Adipocyte (in vitro differentiated cells): ENCODE measurements around the gene PAPPA.

Source experiments
- DNase-seq: peaks from one replicate; pipeline ENCODE4 v3.0.0-alpha.2; 2015; ENCODE audit warnings: low read depth
- H3K27me3 ChIP-seq: replicated peaks from 2 replicates; pipeline ENCODE4 v1.7.0; 2013; ENCODE audit warnings: mild to moderate bottlenecking, low read length, moderate library complexity; ENCODE audit not compliant: control insufficient read depth, insufficient read depth
- H3K36me3 ChIP-seq: 2 replicates; pipeline ENCODE4 v1.7.0; 2013; ENCODE audit warnings: low read length, mild to moderate bottlenecking, moderate library complexity; ENCODE audit not compliant: control insufficient read depth, insufficient read depth, severe bottlenecking
- H3K4me1 ChIP-seq: 2 replicates; pipeline ENCODE4 v1.7.0; 2013; ENCODE audit warnings: mild to moderate bottlenecking, low read length, moderate library complexity; ENCODE audit not compliant: control insufficient read depth, insufficient read depth
- H3K4me3 ChIP-seq: 2 replicates; pipeline ENCODE4 v1.7.0; 2013; ENCODE audit warnings: mild to moderate bottlenecking, low read length, moderate library complexity
- H3K9ac ChIP-seq: 2 replicates; pipeline ENCODE4 v1.7.0; 2013; ENCODE audit warnings: mild to moderate bottlenecking, low read length, moderate library complexity
- H3K9me3 ChIP-seq: 2 replicates; pipeline ENCODE4 v1.7.0; 2013; ENCODE audit warnings: mild to moderate bottlenecking, low read length, moderate library complexity; ENCODE audit not compliant: control insufficient read depth

Gene PAPPA

GRCh38 chr9:116284518-116284917 lies 130.9 kb downstream of the PAPPA start:
- H3K4me3 ChIP-seq, result no peak overlapping the region
- H3K9ac ChIP-seq, result no peak overlapping the region
- DNase-seq, result no peak
- H3K27me3 ChIP-seq, result no peaks in the 10 kb centered on the region
- peaks cover 3% of the 10 kb centered on the region for H3K4me1 ChIP-seq
- H3K9me3 ChIP-seq, result no peaks in the 10 kb centered on the region
- H3K36me3 ChIP-seq, result peaks cover 15% of the 10 kb centered on the region

DNA sequence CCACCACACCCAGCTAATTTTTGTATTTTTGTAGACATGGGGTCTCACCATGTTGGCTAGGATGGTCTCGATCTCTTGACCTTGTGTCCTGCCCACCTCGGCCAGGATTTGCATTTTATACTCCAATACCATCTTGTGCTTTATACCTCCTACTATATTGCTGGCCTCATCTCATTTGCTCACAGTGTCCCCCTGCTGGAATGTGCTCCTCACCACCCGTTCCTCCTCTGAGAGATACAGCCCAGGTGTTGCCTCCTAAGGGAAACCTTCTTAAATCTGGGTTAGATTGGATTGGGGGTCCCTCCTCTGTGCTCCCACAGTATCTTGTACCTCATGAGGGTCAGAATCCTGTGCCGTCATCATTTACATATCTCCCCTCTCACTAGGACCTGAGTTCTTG lies 131.7 kb downstream of the PAPPA start:
- DNase-seq, result no peak
- H3K9me3 ChIP-seq, result no peaks in the 10 kb centered on the region
- H3K27me3 ChIP-seq, result no peaks in the 10 kb centered on the region
- peaks cover 10% of the 10 kb centered on the region for H3K36me3 ChIP-seq
- no peak overlapping the region for H3K9ac ChIP-seq
- H3K4me3 ChIP-seq, result no peak overlapping the region
- peaks cover 3% of the 10 kb centered on the region for H3K4me1 ChIP-seq

- Histone ChIP-seq H3K9me3 (no peaks in the 10 kb centered on the region), H3K27me3 (no peaks in the 10 kb centered on the region), H3K36me3 (peaks cover 12% of the 10 kb centered on the region), H3K4me1 (peaks cover 3% of the 10 kb centered on the region), H3K4me3 (no peak overlapping the region), H3K9ac (no peak overlapping the region)
- no peak for DNase-seq
These were observed 132.7 kb downstream of the PAPPA start for GRCh38 chr9:116286297-116286696.

GRCh38 chr9:116287721-116288120 lies 134.1 kb downstream of the PAPPA start:
- no peaks in the 10 kb centered on the region for H3K27me3 ChIP-seq
- H3K36me3 ChIP-seq, result peaks cover 3% of the 10 kb centered on the region
- H3K4me1 ChIP-seq, result peaks cover 3% of the 10 kb centered on the region

DNA sequence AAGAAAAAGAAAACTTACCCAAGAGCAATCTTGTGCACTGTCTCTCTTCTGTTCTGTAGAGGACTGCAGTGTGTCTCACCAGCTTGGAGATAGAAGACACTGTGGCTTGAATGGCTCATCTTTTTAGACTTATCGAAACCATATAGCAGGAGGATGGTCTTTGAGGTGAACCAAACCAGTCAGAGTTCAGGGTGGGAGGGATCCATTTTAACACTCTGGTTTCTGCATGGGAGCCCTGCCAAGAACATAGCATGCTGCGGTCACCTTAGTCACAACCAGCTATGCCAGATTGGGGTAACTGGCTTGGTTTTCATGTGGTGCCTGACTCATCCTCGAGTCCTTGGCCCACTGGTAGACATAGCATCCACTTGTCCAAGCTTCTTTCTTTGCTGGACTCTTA lies 135.1 kb downstream of the PAPPA start:
- H3K27me3 ChIP-seq, result no peaks in the 10 kb centered on the region
- H3K4me1 ChIP-seq, result peaks cover 3% of the 10 kb centered on the region
- H3K9ac ChIP-seq, result no peak overlapping the region
- no peaks in the 10 kb centered on the region for H3K9me3 ChIP-seq
- DNase-seq, result peak; percentile 87
- peak overlapping the region; percentile 12 for H3K4me3 ChIP-seq
- peaks cover 3% of the 10 kb centered on the region for H3K36me3 ChIP-seq

More at GRCh38 chr9:116287721-116288120, 134.1 kb downstream of the PAPPA start:
- Histone ChIP-seq H3K9me3 (no peaks in the 10 kb centered on the region), H3K9ac (no peak overlapping the region), H3K4me3 (no peak overlapping the region)
- peak; percentile 38 for DNase-seq

- H3K4me3 ChIP-seq, result no peak overlapping the region
- H3K9me3 ChIP-seq, result no peaks in the 10 kb centered on the region
- H3K27me3 ChIP-seq, result no peaks in the 10 kb centered on the region
- H3K9ac ChIP-seq, result no peak overlapping the region
- H3K36me3 ChIP-seq, result peaks cover 4% of the 10 kb centered on the region
- no peak for DNase-seq
- H3K4me1 ChIP-seq, result peaks cover 27% of the 10 kb centered on the region
These were observed 143.8 kb downstream of the PAPPA start for GRCh38 chr9:116297346-116297745.

DNA sequence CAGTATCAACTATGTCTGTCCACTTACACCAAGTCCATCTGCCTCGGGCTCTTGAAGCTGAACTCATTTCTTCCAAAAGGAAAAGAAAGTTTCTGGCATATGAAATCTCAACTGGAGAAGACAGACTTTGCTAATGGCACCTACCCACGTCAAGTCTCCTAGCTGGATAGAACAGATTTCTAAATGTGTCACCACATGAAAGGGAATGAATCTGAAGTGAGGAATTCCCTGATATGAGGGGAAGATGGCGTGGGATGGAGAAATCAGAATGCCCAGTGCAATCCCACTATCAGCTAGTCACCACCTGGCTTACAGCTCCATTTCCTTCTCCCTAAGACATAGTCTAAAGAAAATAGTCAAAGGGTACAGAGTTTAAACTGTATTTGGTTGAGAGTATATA lies 144.7 kb downstream of the PAPPA start:
- H3K9ac ChIP-seq, result no peak overlapping the region
- H3K36me3 ChIP-seq, result peaks cover 12% of the 10 kb centered on the region
- no peak overlapping the region for H3K4me3 ChIP-seq
- no peaks in the 10 kb centered on the region for H3K27me3 ChIP-seq
- peaks cover 36% of the 10 kb centered on the region for H3K4me1 ChIP-seq
- H3K9me3 ChIP-seq, result no peaks in the 10 kb centered on the region
- no peak for DNase-seq

DNA sequence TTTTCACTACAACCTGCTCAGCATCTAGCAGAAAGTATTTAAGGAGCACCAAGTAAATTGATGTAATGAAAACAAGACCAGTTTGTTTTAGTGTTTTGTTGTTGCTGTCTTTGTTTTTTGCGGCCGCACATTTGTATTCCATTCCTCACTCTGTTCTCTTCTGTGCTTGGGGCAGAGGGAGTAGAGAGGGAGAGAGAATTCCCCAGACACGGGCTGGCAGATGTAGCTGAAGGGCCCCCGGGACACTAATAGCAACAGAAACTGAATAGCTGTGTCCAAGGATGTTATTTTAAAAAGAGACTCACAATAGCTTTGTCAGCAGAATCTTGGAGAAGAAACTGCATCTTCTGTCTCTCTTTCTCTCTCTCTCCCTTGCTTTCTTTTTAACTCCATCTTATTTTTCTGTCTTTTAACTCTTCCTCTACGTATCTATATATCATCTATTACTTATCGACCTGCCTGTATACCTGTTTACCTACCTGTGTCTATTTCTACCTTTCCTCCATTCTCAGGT lies 145.3 kb downstream of the PAPPA start:
- H3K4me3 ChIP-seq, result no peak overlapping the region
- H3K9ac ChIP-seq, result no peak overlapping the region
- H3K36me3 ChIP-seq, result peaks cover 18% of the 10 kb centered on the region
- H3K27me3 ChIP-seq, result no peaks in the 10 kb centered on the region
- no peaks in the 10 kb centered on the region for H3K9me3 ChIP-seq
- no peak for DNase-seq
- H3K4me1 ChIP-seq, result peaks cover 40% of the 10 kb centered on the region

DNA sequence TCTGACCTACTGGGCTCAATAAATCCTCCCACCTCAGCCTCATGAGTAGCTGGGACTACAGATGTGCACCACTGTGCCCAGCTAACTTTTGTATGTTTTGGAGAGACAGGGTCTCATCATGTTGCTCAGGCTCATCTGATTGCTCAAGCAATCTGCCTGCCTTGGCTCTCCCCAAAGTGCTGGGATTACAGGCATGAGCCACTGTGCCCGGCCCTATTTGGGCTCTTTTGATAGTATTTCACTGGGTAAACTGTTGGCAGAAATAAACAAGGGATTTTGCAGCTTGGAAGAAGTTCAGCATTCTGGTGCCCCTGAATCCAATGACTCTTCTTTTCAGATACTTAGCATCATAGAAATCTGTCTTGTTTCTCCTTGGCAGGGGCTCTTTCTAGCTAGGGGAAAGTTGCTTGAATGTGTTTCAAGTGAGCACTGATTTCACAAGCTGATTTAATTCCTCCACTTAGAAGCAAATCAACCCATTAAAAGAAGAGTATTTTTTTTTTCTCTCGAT lies 146.8 kb downstream of the PAPPA start:
- H3K36me3 ChIP-seq, result peaks cover 31% of the 10 kb centered on the region
- DNase-seq, result no peak
- no peaks in the 10 kb centered on the region for H3K9me3 ChIP-seq
- no peak overlapping the region for H3K4me3 ChIP-seq
- no peaks in the 10 kb centered on the region for H3K27me3 ChIP-seq
- H3K9ac ChIP-seq, result peak overlapping the region; percentile 61
- H3K4me1 ChIP-seq, result peaks cover 40% of the 10 kb centered on the region

DNA sequence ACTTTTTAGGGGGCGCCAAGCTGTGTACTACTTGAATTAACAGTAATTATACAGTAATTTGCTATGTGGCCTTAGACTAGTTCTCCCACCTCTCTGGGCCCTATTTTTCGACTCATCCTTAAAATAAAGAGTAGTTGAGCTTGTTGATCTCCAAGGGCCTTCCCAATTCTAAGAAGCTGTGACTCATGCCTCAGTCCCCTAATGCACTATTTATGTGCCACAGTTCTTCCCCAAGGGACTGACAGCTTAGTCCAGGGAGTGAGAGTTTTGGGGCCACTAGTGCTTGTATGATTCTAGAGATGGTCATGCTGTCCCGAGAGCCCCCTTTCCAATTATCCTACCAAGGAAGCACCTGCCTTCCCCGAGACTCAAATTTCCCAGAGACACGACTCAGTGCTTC lies 149.7 kb downstream of the PAPPA start:
- no peak overlapping the region for H3K9ac ChIP-seq
- H3K4me3 ChIP-seq, result no peak overlapping the region
- peaks cover 43% of the 10 kb centered on the region for H3K4me1 ChIP-seq
- peaks cover 32% of the 10 kb centered on the region for H3K36me3 ChIP-seq
- no peaks in the 10 kb centered on the region for H3K27me3 ChIP-seq
- no peaks in the 10 kb centered on the region for H3K9me3 ChIP-seq
- no peak for DNase-seq

- Histone ChIP-seq H3K4me1 (peaks cover 43% of the 10 kb centered on the region), H3K36me3 (peaks cover 29% of the 10 kb centered on the region), H3K4me3 (no peak overlapping the region), H3K9me3 (no peaks in the 10 kb centered on the region), H3K9ac (no peak overlapping the region), H3K27me3 (no peaks in the 10 kb centered on the region)
- no peak for DNase-seq
These were observed 150.4 kb downstream of the PAPPA start for GRCh38 chr9:116303886-116304538.

GRCh38 chr9:116304761-116305160 lies 151.2 kb downstream of the PAPPA start:
- no peaks in the 10 kb centered on the region for H3K9me3 ChIP-seq
- H3K4me1 ChIP-seq, result peaks cover 42% of the 10 kb centered on the region
- DNase-seq, result no peak
- peaks cover 29% of the 10 kb centered on the region for H3K36me3 ChIP-seq
- no peak overlapping the region for H3K9ac ChIP-seq
- H3K27me3 ChIP-seq, result no peaks in the 10 kb centered on the region
- no peak overlapping the region for H3K4me3 ChIP-seq
